ENCODE data around the gene PRKAG3. TPM values are rescaled to one million over a fixed set of nuclear protein-coding genes. Genes with fewer than 3 reads are reported as not detected.
A peak's percentile ranks its signal among the peaks of the same experiment; 100 is the strongest.

PRKAG3 gene
- total RNA-seq, 2 experiments from 2014 or later, result not detected

GRCh38 chr2:218875692-218876246 lies 44.2 kb upstream of the PRKAG3 start:
- H3K4me3 Mint-ChIP-seq, result no peak overlapping the region
- H3K36me3 Mint-ChIP-seq (ENCODE audit: low read depth), result no peaks in the 10 kb centered on the region
- ATAC-seq (no peak), DNase-seq (no peak)
- H3K27ac Mint-ChIP-seq, result no peak overlapping the region
- H3K27me3 Mint-ChIP-seq (ENCODE audit: low read depth), result peaks cover 58% of the 10 kb centered on the region
- peaks cover 33% of the 10 kb centered on the region for H3K4me1 Mint-ChIP-seq (ENCODE audit: low read depth)
- ChIA-PET CTCF (interaction anchor here (0.6 to 22.4 kb wide), 32 partner anchors 11 to 403 kb away, joined by 3 to 930 read pairs (median 6); partner anchors contain the start of genes CDK5R2, DNAJB2 and WNT6), POLR2A (interaction anchor here (0.7 to 1.5 kb wide), 3 partner anchors 21 to 34 kb away, joined by 3 to 19 read pairs (median 4); no protein-coding TSS in a partner anchor)
- H3K9me3 Mint-ChIP-seq (ENCODE audit: insufficient read depth), result no peaks in the 10 kb centered on the region

- CTCF ChIA-PET, result interaction anchor here (0.6 to 22.4 kb wide), 8 partner anchors 13 to 121 kb away, joined by 3 to 930 read pairs (median 41); no protein-coding TSS in a partner anchor
- no peak for DNase-seq
- no peak for ATAC-seq
- H3K9me3 Mint-ChIP-seq (ENCODE audit: insufficient read depth), result no peaks in the 10 kb centered on the region
- peaks cover 62% of the 10 kb centered on the region for H3K27me3 Mint-ChIP-seq (ENCODE audit: low read depth)
- peaks cover 20% of the 10 kb centered on the region for H3K4me1 Mint-ChIP-seq (ENCODE audit: low read depth)
- no peak overlapping the region for H3K4me3 Mint-ChIP-seq
- H3K27ac Mint-ChIP-seq, result no peak overlapping the region
- H3K36me3 Mint-ChIP-seq (ENCODE audit: low read depth), result no peaks in the 10 kb centered on the region
- POLR2A ChIA-PET, result interaction anchor here (1.1 kb wide), 1 partner anchor 24 kb away, joined by 3 read pairs; no protein-coding TSS in a partner anchor
Observed at GRCh38 chr2:218873359-218874194, 42.0 kb upstream of the PRKAG3 start.

- Mint-ChIP-seq H3K27me3 (ENCODE audit: low read depth) (peaks cover 68% of the 10 kb centered on the region), H3K9me3 (ENCODE audit: insufficient read depth) (no peaks in the 10 kb centered on the region), H3K4me1 (ENCODE audit: low read depth) (peaks cover 20% of the 10 kb centered on the region), H3K27ac (no peak overlapping the region), H3K4me3 (no peak overlapping the region), H3K36me3 (ENCODE audit: low read depth) (no peaks in the 10 kb centered on the region)
- POLR2A ChIA-PET, result no interaction called here
- CTCF ChIA-PET, result interaction anchor here (1.1 to 22.4 kb wide), 7 partner anchors 15 to 122 kb away, joined by 3 to 930 read pairs (median 41); no protein-coding TSS in a partner anchor
- ATAC-seq (no peak), DNase-seq (no peak)
Observed at GRCh38 chr2:218872645-218873358, 41.2 kb upstream of the PRKAG3 start.

- ChIA-PET POLR2A (no interaction called here), CTCF (interaction anchor here (1.1 to 22.4 kb wide), 3 partner anchors 16 to 23 kb away, joined by 3 to 930 read pairs (median 4); no protein-coding TSS in a partner anchor)
- H3K4me1 Mint-ChIP-seq (ENCODE audit: low read depth), result peaks cover 14% of the 10 kb centered on the region
- H3K36me3 Mint-ChIP-seq (ENCODE audit: low read depth), result no peaks in the 10 kb centered on the region
- DNase-seq, result no peak
- no peaks in the 10 kb centered on the region for H3K9me3 Mint-ChIP-seq (ENCODE audit: insufficient read depth)
- H3K27ac Mint-ChIP-seq, result no peak overlapping the region
- ATAC-seq, result peak; percentile 32
- H3K4me3 Mint-ChIP-seq, result no peak overlapping the region
- peaks cover 78% of the 10 kb centered on the region for H3K27me3 Mint-ChIP-seq (ENCODE audit: low read depth)
Observed at GRCh38 chr2:218871345-218872302, 40.0 kb upstream of the PRKAG3 start.

- Mint-ChIP-seq H3K36me3 (ENCODE audit: low read depth) (no peaks in the 10 kb centered on the region), H3K9me3 (ENCODE audit: insufficient read depth) (no peaks in the 10 kb centered on the region), H3K27me3 (ENCODE audit: low read depth) (peaks cover 81% of the 10 kb centered on the region), H3K27ac (no peak overlapping the region), H3K4me3 (no peak overlapping the region), H3K4me1 (ENCODE audit: low read depth) (peaks cover 14% of the 10 kb centered on the region)
- no peak for ATAC-seq
- CTCF ChIA-PET, result interaction anchor here (22.4 kb wide), 1 partner anchor 24 kb away, joined by 930 read pairs; no protein-coding TSS in a partner anchor
- no peak for DNase-seq
- POLR2A ChIA-PET, result no interaction called here
Observed at GRCh38 chr2:218870984-218871344, 39.4 kb upstream of the PRKAG3 start.

- no peaks in the 10 kb centered on the region for H3K9me3 Mint-ChIP-seq (ENCODE audit: insufficient read depth)
- no peak for ATAC-seq
- ChIA-PET CTCF (interaction anchor here (1.4 to 22.4 kb wide), 3 partner anchors 8 to 41 kb away, joined by 3 to 930 read pairs (median 6); no protein-coding TSS in a partner anchor), POLR2A (no interaction called here)
- peaks cover 67% of the 10 kb centered on the region for H3K27me3 Mint-ChIP-seq (ENCODE audit: low read depth)
- peaks cover 14% of the 10 kb centered on the region for H3K4me1 Mint-ChIP-seq (ENCODE audit: low read depth)
- H3K36me3 Mint-ChIP-seq (ENCODE audit: low read depth), result no peaks in the 10 kb centered on the region
- H3K4me3 Mint-ChIP-seq, result no peak overlapping the region
- no peak overlapping the region for H3K27ac Mint-ChIP-seq
- no peak for DNase-seq
Observed at GRCh38 chr2:218869064-218869463, 37.5 kb upstream of the PRKAG3 start.

GRCh38 chr2:218867900-218868299 lies 36.3 kb upstream of the PRKAG3 start:
- DNase-seq (no peak), ATAC-seq (no peak)
- H3K27ac Mint-ChIP-seq, result no peak overlapping the region
- no peaks in the 10 kb centered on the region for H3K9me3 Mint-ChIP-seq (ENCODE audit: insufficient read depth)
- H3K4me1 Mint-ChIP-seq (ENCODE audit: low read depth), result peaks cover 10% of the 10 kb centered on the region
- no peak overlapping the region for H3K4me3 Mint-ChIP-seq
- H3K27me3 Mint-ChIP-seq (ENCODE audit: low read depth), result peaks cover 66% of the 10 kb centered on the region
- CTCF ChIA-PET, result interaction anchor here (1.5 to 22.4 kb wide), 2 partner anchors 9 to 27 kb away, joined by 6 to 930 read pairs; no protein-coding TSS in a partner anchor
- H3K36me3 Mint-ChIP-seq (ENCODE audit: low read depth), result no peaks in the 10 kb centered on the region
- POLR2A ChIA-PET, result no interaction called here

- POLR2A ChIA-PET, result no interaction called here
- Mint-ChIP-seq H3K9me3 (ENCODE audit: insufficient read depth) (no peaks in the 10 kb centered on the region), H3K4me1 (ENCODE audit: low read depth) (peaks cover 3% of the 10 kb centered on the region), H3K27ac (no peak overlapping the region), H3K4me3 (no peak overlapping the region), H3K27me3 (ENCODE audit: low read depth) (peaks cover 63% of the 10 kb centered on the region), H3K36me3 (ENCODE audit: low read depth) (no peaks in the 10 kb centered on the region)
- CTCF ChIA-PET, result no interaction called here
- no peak for ATAC-seq
- DNase-seq, result no peak
Observed at GRCh38 chr2:218865999-218866398, 34.4 kb upstream of the PRKAG3 start.

- Mint-ChIP-seq H3K27ac (no peak overlapping the region), H3K27me3 (ENCODE audit: low read depth) (peaks cover 64% of the 10 kb centered on the region), H3K9me3 (ENCODE audit: insufficient read depth) (no peaks in the 10 kb centered on the region), H3K4me3 (no peak overlapping the region), H3K36me3 (ENCODE audit: low read depth) (no peaks in the 10 kb centered on the region), H3K4me1 (ENCODE audit: low read depth) (peaks cover 6% of the 10 kb centered on the region)
- POLR2A ChIA-PET, result no interaction called here
- no peak for ATAC-seq
- no peak for DNase-seq
- CTCF ChIA-PET, result interaction anchor here (1.7 to 3.1 kb wide), 3 partner anchors 11 to 33 kb away, joined by 4 to 16 read pairs (median 8); no protein-coding TSS in a partner anchor
Observed at GRCh38 chr2:218865396-218865795, 33.8 kb upstream of the PRKAG3 start.

GRCh38 chr2:218863021-218863520 lies 31.5 kb upstream of the PRKAG3 start:
- DNase-seq, result no peak
- H3K4me1 Mint-ChIP-seq (ENCODE audit: low read depth), result peaks cover 14% of the 10 kb centered on the region
- no peaks in the 10 kb centered on the region for H3K9me3 Mint-ChIP-seq (ENCODE audit: insufficient read depth)
- ChIA-PET POLR2A (no interaction called here), CTCF (interaction anchor here (0.8 to 3.1 kb wide), 5 partner anchors 11 to 34 kb away, joined by 3 to 16 read pairs (median 4); no protein-coding TSS in a partner anchor)
- H3K27ac Mint-ChIP-seq, result no peak overlapping the region
- H3K4me3 Mint-ChIP-seq, result no peak overlapping the region
- ATAC-seq, result no peak
- no peaks in the 10 kb centered on the region for H3K36me3 Mint-ChIP-seq (ENCODE audit: low read depth)
- H3K27me3 Mint-ChIP-seq (ENCODE audit: low read depth), result peaks cover 64% of the 10 kb centered on the region

All from activated CD8-positive, alpha-beta T cell treated with anti-CD3 and anti-CD28 coated beads, Interleukin-2, amount 10 ng/mL, durations not matched to agents 7 days and 5 days (primary cell).